ENCODE results near the gene KLHDC7A.

GRCh38 chr1:18515120-18515667, 34.5 kb downstream of the KLHDC7A start:
- TF ChIP-seq CTCF (IDR thresholded peaks at IDR 0.05 in 2 of 3, conservative IDR thresholded peaks at IDR 0.05 in 1 of 3; ENCODE audit: control insufficient read depth in 2 of 3, extremely low read depth in 1 of 3, insufficient read depth in 1 of 3, low read depth in 3 of 3, low read length in 3 of 3) (no peak), YY1 (IDR thresholded peaks at IDR 0.05; ENCODE audit: low read depth, low read length) (no peak), CHD2 (IDR thresholded peaks at IDR 0.05; ENCODE audit: borderline replicate concordance, low read depth, low read length) (no peak), POLR2AphosphoS5 (IDR thresholded peaks at IDR 0.05; ENCODE audit: low read length) (no peak), EP300 (IDR thresholded peaks at IDR 0.05; ENCODE audit: borderline replicate concordance in 1 of 2, control insufficient read depth in 1 of 2, low read depth in 2 of 2, low read length in 2 of 2) (no peak), POLR2AphosphoS2 (IDR thresholded peaks at IDR 0.05; ENCODE audit: low read depth, low read length) (no peak), ZZZ3 (IDR thresholded peaks at IDR 0.05; ENCODE audit: control insufficient read depth, insufficient read length, low read depth) (no peak), YBX1 (IDR thresholded peaks at IDR 0.05) (no peak), EZH2 (IDR thresholded peaks at IDR 0.05; ENCODE audit: borderline replicate concordance, control insufficient read depth, low read depth, low read length) (no peak), HDGF (IDR thresholded peaks at IDR 0.05) (no peak), SUPT20H (IDR thresholded peaks at IDR 0.05; ENCODE audit: borderline replicate concordance, control insufficient read depth, low read depth, low read length) (no peak), FOXK2 (IDR thresholded peaks at IDR 0.05) (no peak), RAD21 (IDR thresholded peaks at IDR 0.05; ENCODE audit: insufficient read depth, low read depth, low read length) (no peak)

Data from GM12878 (cell line).